GM13977 (cell line): ENCODE results near the gene AUH.

Experiments
- DNase-seq: peaks from one replicate; pipeline ENCODE4 v3.0.0; 2012; ENCODE audit warnings: low spot score
- CTCF ChIP-seq: IDR thresholded peaks from 2 replicates; pipeline ENCODE4 v1.5.1; 2012; ENCODE audit warnings: mild to moderate bottlenecking, control low read depth; ENCODE audit not compliant: insufficient read depth; ENCODE audit errors: extremely low read depth, missing control alignments
- in situ Hi-C: fragments of 300-500 bp; cut with MboI; formaldehyde crosslinking; loops from one replicate; pipeline ENCODE4 v1.12.0; 2022; ENCODE audit warnings: low sequenced_read_pairs, low pct_unique_long_range_greater_than_20kb, mixed read lengths, inconsistent platforms; ENCODE audit not compliant: unreplicated experiment

AUH gene

GRCh38 chr9:91341749-91342148, 20.0 kb downstream of the AUH start:
- DNase-seq = no peak
- TF ChIP-seq CTCF = no peak
- in situ Hi-C loops = no loop called here

- DNase-seq = no peak
- no peak for TF ChIP-seq CTCF
- in situ Hi-C loops = no loop called here
Observed at GRCh38 chr9:91341258-91341746, 20.4 kb downstream of the AUH start.

GRCh38 chr9:91340395-91340967, 21.2 kb downstream of the AUH start:
- no peak for TF ChIP-seq CTCF
- no peak for DNase-seq
- in situ Hi-C loops = no loop called here

- TF ChIP-seq CTCF = no peak
- in situ Hi-C loops = no loop called here
- DNase-seq = no peak
Observed at GRCh38 chr9:91338681-91339080, 23.0 kb downstream of the AUH start.

GRCh38 chr9:91336786-91337185, 24.9 kb downstream of the AUH start:
- DNase-seq = no peak
- in situ Hi-C loops = no loop called here

GRCh38 chr9:91334053-91334452, 27.7 kb downstream of the AUH start:
- TF ChIP-seq CTCF = no peak
- in situ Hi-C loops = no loop called here
- no peak for DNase-seq

More at GRCh38 chr9:91336786-91337185, 24.9 kb downstream of the AUH start:
- TF ChIP-seq CTCF = no peak
